WI38 (cell line): Measurements from ENCODE around the gene GORASP2.

ENCODE experiments used
- H3K4me3 ChIP-seq: 2 replicates; pipeline ENCODE4 v1.5.1; 2011; ENCODE audit warnings: low read depth, mild to moderate bottlenecking, control low read depth, low read length
- CTCF ChIP-seq: IDR thresholded peaks from 2 replicates; pipeline ENCODE4 v1.5.1; 2012; ENCODE audit warnings: low read depth, mild to moderate bottlenecking, control low read depth, low read length

Gene GORASP2

GRCh38 chr2:170925923-170926322 lies 3.1 kb upstream of the GORASP2 start:
- no peak overlapping the region for H3K4me3 ChIP-seq
- no peak for TF ChIP-seq CTCF

GRCh38 chr2:170926743-170927297 lies 2.2 kb upstream of the GORASP2 start:
- no peak for TF ChIP-seq CTCF
- no peak overlapping the region for H3K4me3 ChIP-seq

- no peak for TF ChIP-seq CTCF
- H3K4me3 ChIP-seq = peak overlapping the region; percentile 33
These were observed 823 bp upstream of the GORASP2 start for GRCh38 chr2:170928036-170928823.

- peak overlapping the region; percentile 98 for H3K4me3 ChIP-seq
These were observed 615 bp downstream of the GORASP2 start for GRCh38 chr2:170929686-170930050.

GRCh38 chr2:170930131-170930990 lies 1.3 kb downstream of the GORASP2 start:
- TF ChIP-seq CTCF = no peak
- H3K4me3 ChIP-seq = peak overlapping the region; percentile 98

More at GRCh38 chr2:170929686-170930050, 615 bp downstream of the GORASP2 start:
- no peak for TF ChIP-seq CTCF

- H3K4me3 ChIP-seq = peak overlapping the region; percentile 98
- TF ChIP-seq CTCF = no peak
These were observed 1.9 kb downstream of the GORASP2 start for GRCh38 chr2:170930991-170931266.

GRCh38 chr2:170932166-170932565 lies 3.1 kb downstream of the GORASP2 start:
- TF ChIP-seq CTCF = no peak
- H3K4me3 ChIP-seq = no peak overlapping the region
